Fibroblast of the aortic adventitia (primary cell): Measurements from ENCODE around the gene FBXL17. TPM values are rescaled to one million over a fixed set of nuclear protein-coding genes. Genes with fewer than 3 reads are reported as not detected.

Experiments
- DNase-seq: peaks from one replicate; pipeline ENCODE4 v3.0.0-alpha.2; 2010; ENCODE audit warnings: low read depth
- H3K4me3 ChIP-seq: 2 replicates; pipeline ENCODE4 v1.5.1; 2011; ENCODE audit warnings: low read depth, mild to moderate bottlenecking, control low read depth, low read length, moderate library complexity
- total RNA-seq: library from RNA; depleted of rRNA; stranded (reverse); fragments of >200 nt; gene quantifications from 2 replicates; pipeline ENCODE4 v1.2.3, GENCODE V29; 2012; ENCODE audit warnings: low replicate concordance
- TF ChIP-seq, protein P1 (sequence below): IDR thresholded peaks from 2 replicates; pipeline ENCODE4 v1.5.1; 2011; ENCODE audit warnings: mild to moderate bottlenecking, low read length, control low read depth, inconsistent platforms; ENCODE audit not compliant: insufficient read depth

The FBXL17 gene
- total RNA-seq, 1 donor = 19.7 TPM

DNA sequence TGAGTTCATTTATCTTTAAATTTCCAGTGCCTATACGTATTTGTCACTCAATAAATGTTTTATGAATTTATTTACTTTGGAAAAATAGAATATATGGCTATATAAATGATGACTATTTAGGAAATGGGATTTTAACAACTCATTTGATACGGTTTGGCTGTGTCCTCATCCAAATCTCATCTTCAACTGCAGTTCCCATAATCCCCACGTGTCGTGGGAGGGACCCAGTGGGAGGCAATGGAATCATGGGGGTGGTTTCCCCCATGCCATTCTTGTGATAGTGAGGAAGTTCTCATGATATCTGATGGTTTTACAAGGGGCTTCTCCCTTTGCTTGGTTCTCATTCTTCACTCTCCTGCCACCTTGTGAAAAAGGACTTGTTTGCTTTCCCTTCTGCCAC lies 523.6 kb downstream of the FBXL17 start:
- DNase-seq = no peak
- TF ChIP-seq, protein P1, sequence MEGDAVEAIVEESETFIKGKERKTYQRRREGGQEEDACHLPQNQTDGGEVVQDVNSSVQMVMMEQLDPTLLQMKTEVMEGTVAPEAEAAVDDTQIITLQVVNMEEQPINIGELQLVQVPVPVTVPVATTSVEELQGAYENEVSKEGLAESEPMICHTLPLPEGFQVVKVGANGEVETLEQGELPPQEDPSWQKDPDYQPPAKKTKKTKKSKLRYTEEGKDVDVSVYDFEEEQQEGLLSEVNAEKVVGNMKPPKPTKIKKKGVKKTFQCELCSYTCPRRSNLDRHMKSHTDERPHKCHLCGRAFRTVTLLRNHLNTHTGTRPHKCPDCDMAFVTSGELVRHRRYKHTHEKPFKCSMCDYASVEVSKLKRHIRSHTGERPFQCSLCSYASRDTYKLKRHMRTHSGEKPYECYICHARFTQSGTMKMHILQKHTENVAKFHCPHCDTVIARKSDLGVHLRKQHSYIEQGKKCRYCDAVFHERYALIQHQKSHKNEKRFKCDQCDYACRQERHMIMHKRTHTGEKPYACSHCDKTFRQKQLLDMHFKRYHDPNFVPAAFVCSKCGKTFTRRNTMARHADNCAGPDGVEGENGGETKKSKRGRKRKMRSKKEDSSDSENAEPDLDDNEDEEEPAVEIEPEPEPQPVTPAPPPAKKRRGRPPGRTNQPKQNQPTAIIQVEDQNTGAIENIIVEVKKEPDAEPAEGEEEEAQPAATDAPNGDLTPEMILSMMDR = no peak
- H3K4me3 ChIP-seq = no peak overlapping the region

DNA sequence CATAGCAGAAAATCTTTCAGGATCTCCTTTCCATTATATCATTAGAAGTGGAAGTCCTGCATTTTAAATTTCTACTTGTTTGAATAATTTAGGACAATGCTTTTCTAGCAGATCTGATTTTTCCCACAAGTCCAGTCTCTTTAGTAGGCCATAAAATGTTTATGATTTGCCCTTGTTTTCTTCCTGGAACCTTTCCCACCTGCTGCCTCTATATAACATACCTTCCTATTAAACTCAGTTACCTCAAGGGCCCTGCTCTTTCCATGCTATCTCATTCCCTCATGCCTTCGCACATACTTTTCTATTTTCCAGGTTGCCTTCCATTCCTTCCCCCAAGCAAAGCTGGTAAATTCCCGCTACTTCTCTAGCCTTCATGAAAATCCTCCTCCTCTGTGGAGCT lies 524.1 kb downstream of the FBXL17 start:
- H3K4me3 ChIP-seq = no peak overlapping the region
- no peak for DNase-seq
- TF ChIP-seq, protein P1 = no peak

DNA sequence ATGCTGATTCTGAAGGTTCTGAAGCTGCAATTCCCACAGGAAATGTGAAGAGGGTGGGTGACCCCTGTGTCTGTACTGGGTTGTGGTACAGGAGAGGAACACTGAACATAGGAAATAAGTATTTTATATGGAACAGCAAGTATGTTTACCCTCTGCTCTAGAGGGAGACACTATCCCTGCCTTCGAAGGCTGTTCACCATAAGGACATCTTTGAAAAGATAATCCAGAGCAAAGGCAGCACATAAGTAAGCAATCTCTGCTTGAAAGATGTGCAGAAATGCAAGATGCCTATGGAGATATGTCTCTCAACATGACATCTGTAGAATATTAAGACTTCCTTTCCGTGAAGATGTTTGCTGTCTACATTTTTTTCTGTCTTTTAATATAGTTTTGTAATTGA lies 526.7 kb downstream of the FBXL17 start:
- DNase-seq = no peak
- TF ChIP-seq, protein P1 = no peak

DNA sequence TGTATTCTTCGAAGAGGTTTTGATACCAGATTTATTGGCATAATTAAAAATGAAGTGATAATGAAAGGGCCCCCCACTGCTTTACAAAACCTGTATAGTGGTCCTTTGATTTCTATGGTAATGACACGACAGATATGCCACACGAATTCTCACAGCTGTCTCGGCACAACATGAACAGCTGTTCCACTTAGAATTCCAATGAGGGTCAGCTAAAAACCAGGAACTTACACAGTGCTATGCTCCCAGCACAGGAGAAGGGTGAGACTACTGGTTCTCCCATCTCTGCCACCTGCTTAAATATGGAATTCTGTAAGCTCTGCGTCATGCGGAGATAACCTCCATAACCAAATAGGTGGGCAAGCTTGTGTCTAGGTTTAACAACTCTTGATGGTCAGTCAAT lies 528.2 kb downstream of the FBXL17 start:
- H3K4me3 ChIP-seq = no peak overlapping the region
- TF ChIP-seq, protein P1 = no peak
- DNase-seq = no peak

More for the DNA sequence above, 526.7 kb downstream of the FBXL17 start:
- no peak overlapping the region for H3K4me3 ChIP-seq

DNA sequence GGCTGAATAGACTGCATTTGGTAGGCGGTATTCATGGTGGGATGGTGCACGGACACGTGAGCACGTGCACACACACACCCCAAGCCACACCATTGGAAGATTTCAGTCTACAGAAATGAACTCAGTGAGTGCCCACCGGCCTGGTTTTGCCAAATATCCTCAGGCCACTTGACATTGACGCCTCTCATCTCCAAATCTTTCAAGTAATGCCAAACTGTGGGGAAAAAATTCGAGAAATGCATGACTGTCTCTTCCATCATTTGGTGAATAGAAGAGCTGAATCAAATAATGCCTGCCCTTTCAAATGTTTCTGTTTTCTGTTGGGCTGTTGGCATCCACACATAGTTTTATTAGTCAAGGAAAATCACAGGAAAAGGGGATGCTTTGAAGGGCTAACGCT lies 528.9 kb downstream of the FBXL17 start:
- H3K4me3 ChIP-seq = no peak overlapping the region
- no peak for DNase-seq
- TF ChIP-seq, protein P1 = no peak

DNA sequence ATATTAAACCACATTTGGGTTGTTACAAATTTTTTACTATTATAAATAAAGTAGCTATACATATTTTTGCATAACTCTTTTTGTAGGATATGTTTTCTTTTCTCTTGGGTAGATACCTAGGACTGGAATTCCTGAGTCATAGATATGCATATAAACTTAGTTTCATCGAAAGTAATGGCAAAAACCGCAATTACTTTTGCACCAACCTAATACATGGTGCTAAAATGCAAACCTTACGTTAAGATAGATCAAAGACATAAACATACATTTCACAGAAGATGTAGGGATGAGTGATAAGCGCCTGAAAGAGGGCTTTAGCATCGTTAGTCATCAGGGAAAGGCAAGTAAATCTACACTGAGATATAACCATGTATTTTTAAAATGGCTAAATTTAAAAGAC lies 532.8 kb downstream of the FBXL17 start:
- H3K4me3 ChIP-seq = no peak overlapping the region
- DNase-seq = no peak
- TF ChIP-seq, protein P1 = no peak

DNA sequence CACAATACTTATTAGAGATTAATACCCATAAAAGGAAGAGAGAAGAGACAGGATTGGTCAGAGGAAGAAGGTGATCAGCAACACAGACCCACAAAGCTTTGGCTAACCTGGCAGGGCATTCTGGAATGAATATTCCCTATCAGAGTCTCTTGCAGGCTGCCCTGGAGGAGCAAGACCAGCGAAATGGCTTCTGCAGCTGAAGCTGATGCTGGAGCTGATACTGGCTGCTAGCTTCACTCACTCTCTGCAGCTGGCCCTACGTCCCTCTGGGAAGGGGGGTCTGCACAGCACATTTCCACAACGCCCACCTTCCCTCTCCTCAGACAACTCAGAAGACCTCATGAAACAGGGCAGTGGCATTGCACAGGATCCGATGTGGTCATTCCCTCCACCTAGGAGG lies 541.3 kb downstream of the FBXL17 start:
- TF ChIP-seq, protein P1 = no peak
- DNase-seq = no peak
- no peak overlapping the region for H3K4me3 ChIP-seq
